OCI-M2 (cell line): Measurements from ENCODE around the gene GPR15.

Experiments used
- DNase-seq: peaks from one replicate; lab custom pipeline; 2025; ENCODE audit not compliant: unreplicated experiment; lab: John Stamatoyannopoulos, UW

Gene GPR15

DNA sequence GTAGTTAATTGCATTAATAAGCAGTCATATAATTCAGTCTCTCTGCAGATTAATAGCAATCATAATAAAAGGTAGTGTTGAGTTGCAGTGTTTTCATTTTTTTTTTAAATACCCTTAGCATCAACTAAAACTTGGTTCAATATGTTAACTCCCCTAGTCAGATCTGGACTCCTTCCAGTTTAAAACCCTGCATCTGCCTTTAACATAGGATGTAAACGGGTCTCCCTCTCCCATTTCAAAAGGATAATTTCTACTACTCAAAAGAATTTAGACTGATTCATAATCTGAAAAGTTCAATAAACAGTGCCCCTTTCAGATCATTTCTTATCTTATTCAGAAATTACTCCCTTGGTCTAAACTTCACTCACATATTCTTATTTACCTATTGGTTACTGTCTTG, 50.3 kb downstream of the GPR15 start:
- no peak for DNase-seq

DNA sequence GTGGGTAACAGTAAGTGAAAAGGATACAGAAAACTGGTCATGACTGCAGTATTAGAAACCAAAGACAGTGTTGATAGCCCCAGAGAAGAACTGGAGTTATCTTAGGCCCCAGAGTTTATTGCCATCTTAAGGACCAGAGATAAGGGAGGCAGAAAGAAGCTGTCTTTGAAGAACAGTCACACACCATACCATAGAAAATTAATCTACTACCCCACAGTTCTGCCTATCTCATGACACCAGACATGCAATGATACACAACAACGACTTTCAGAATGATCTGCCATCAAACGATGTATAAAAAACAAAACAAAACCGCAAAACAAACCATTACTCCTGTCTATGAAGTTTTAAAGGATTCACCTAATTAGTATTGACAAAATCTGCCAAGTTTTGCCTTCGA, 52.0 kb downstream of the GPR15 start:
- peak; percentile 61 for DNase-seq
